HepG2 (cell line): ENCODE data around the gene AFG1L. TPM values are rescaled to one million over a fixed set of nuclear protein-coding genes. Genes with fewer than 3 reads are reported as not detected.

ENCODE experiments used
- FOXA3 ChIP-seq: IDR thresholded peaks from 2 replicates; pipeline ENCODE4 v1.6.1; 2016; ENCODE audit warnings: missing genetic modification reagents, missing compliant biosample characterization
- HNRNPL ChIP-seq: fragments of 200-400 bp; formaldehyde crosslinking; IDR thresholded peaks from 2 replicates; pipeline ENCODE4 v1.6.1; 2017; ENCODE audit warnings: mild to moderate bottlenecking, low read depth, low read length
- SMARCC2 ChIP-seq: fragments of 450-650 bp; IDR thresholded peaks from 2 replicates; pipeline ENCODE4 v1.6.1; 2017; ENCODE audit warnings: antibody characterized with exemption, mild to moderate bottlenecking
- ZBTB3 ChIP-seq: sonication (generic); formaldehyde crosslinking; IDR thresholded peaks from 2 replicates; pipeline ENCODE4 v1.4.0; 2020; ENCODE audit warnings: low read depth, mild to moderate bottlenecking, moderate library complexity, missing genetic modification reagents, borderline replicate concordance
- ZFP37 ChIP-seq: sonication (generic); formaldehyde crosslinking; IDR thresholded peaks from 2 replicates; pipeline ENCODE4 v1.4.0; 2020; ENCODE audit warnings: missing genetic modification reagents, borderline replicate concordance
- ZMYM3 ChIP-seq: sonication (generic); formaldehyde crosslinking; IDR thresholded peaks from 2 replicates; pipeline ENCODE4 v1.5.1; 2020; ENCODE audit warnings: mild to moderate bottlenecking, missing genetic modification reagents
- ZNF501 ChIP-seq: sonication (generic); formaldehyde crosslinking; IDR thresholded peaks from 2 replicates; pipeline ENCODE4 v1.5.1; 2020; ENCODE audit warnings: mild to moderate bottlenecking, moderate library complexity, missing genetic modification reagents
- ZNF558 ChIP-seq: sonication (generic); formaldehyde crosslinking; IDR thresholded peaks from 2 replicates; pipeline ENCODE4 v1.9.0; 2022; ENCODE audit warnings: mild to moderate bottlenecking, missing genetic modification reagents, borderline replicate concordance
- ZNF670 ChIP-seq: sonication (generic); formaldehyde crosslinking; IDR thresholded peaks from 2 replicates; pipeline ENCODE4 v1.8.0; 2022; ENCODE audit warnings: mild to moderate bottlenecking, missing genetic modification reagents, borderline replicate concordance
- ZNF781 ChIP-seq: sonication (generic); formaldehyde crosslinking; IDR thresholded peaks from 2 replicates; pipeline ENCODE4 v1.5.1; 2020; ENCODE audit warnings: borderline replicate concordance, mild to moderate bottlenecking, missing genetic modification reagents; ENCODE audit errors: not compliant biosample characterization
- polyA plus RNA-seq, 8 experiments: library from polyadenylated mRNA; depleted of rRNA in 3 of 8; stranded (reverse) in 7 of 8; unstranded in 1 of 8; fragments of >200 nt; fragmentation: Illumina TruSeq in 4 of 8; extraction: Trizol in 4 of 8; gene quantifications; 2 replicates each; pipeline versions ENCODE4 v1.2.1 to v1.2.3, GENCODE V29; 2011 to 2016; ENCODE audit warnings: low read depth in 4 of 8, missing spikeins in 1 of 8, mixed read lengths in 1 of 8; ENCODE audit not compliant: insufficient read depth in 1 of 8
- total RNA-seq, 5 experiments: library from RNA; depleted of rRNA; stranded (reverse); fragments of >200 nt; fragmentation: Illumina TruSeq; extraction: Trizol; gene quantifications; 2 replicates each; pipeline ENCODE4 v1.2.3, GENCODE V29; 2016; ENCODE audit warnings: low read depth in 1 of 5
- TF ChIP-seq, protein P1 (sequence below): sonication (generic); formaldehyde crosslinking; IDR thresholded peaks from 2 replicates; pipeline ENCODE4 v1.5.1; 2020; ENCODE audit warnings: mild to moderate bottlenecking, missing genetic modification reagents, moderate library complexity
- TF ChIP-seq, protein P2 (sequence below): sonication (generic); formaldehyde crosslinking; IDR thresholded peaks from 2 replicates; pipeline ENCODE4 v1.5.0; 2020; ENCODE audit warnings: mild to moderate bottlenecking, missing genetic modification reagents, moderate library complexity
- TF ChIP-seq, protein P3 (sequence below): sonication (generic); formaldehyde crosslinking; IDR thresholded peaks from 2 replicates; pipeline ENCODE4 v1.4.0; 2020; ENCODE audit warnings: missing genetic modification reagents, mild to moderate bottlenecking, borderline replicate concordance
- TF ChIP-seq, protein P4 (sequence below): IDR thresholded peaks from 2 replicates; pipeline ENCODE4 v1.6.1; 2016; ENCODE audit warnings: low read depth
- TF ChIP-seq, protein P5 (sequence below): sonication (generic); formaldehyde crosslinking; IDR thresholded peaks from 2 replicates; pipeline ENCODE4 v1.4.0; 2020; ENCODE audit warnings: mild to moderate bottlenecking, missing genetic modification reagents
- TF ChIP-seq, protein P6 (sequence below): sonication (generic); formaldehyde crosslinking; IDR thresholded peaks from 2 replicates; pipeline ENCODE4 v1.4.0; 2020; ENCODE audit warnings: mild to moderate bottlenecking, low read depth, missing genetic modification reagents

AFG1L gene
- total and polyA plus RNA-seq, 2 of the 13 experiments (the other 11 are each of a cell fraction or from before 2014, with no cell fraction given), result 3.1 to 14.0 TPM

DNA sequence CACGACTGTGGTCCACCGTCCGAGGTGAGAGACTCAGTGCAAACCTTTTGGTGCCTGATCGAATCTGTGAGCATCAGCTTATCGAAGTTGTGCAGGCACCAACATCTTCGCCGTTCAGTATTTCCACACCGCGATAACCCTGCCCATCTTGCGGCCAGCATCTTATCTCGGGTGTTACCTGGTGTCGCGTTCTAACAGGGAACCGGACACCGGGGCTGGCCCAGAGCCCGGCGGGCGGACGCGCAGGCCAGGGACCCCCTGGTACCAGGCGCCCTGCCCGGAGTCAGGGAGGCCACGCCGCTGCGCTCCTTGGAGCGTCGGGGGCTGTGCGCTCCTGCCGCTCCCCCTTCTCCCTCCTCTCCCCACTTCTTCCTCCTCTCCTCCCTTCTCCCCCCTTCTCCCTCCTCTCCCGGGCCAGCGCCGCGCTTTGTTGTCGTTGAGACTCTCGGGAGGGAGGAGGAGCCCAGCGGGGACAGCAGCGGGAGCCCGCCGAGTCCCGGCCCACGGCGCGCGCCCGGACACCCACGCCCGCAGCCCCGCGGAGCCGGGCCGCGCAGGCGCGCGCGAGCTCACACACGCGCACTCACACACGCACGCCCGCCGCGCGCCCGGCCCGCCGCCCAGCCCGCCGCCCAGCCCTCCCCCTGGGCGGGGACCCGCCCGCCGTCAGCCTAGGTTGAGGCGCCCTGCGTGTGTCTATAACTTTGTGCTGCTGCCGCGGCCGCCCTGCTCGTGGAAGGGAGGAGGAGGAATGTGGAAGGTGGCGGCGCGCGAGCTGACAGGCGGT lies 264.4 kb downstream of the AFG1L start (continued):
- TF ChIP-seq, protein P1, sequence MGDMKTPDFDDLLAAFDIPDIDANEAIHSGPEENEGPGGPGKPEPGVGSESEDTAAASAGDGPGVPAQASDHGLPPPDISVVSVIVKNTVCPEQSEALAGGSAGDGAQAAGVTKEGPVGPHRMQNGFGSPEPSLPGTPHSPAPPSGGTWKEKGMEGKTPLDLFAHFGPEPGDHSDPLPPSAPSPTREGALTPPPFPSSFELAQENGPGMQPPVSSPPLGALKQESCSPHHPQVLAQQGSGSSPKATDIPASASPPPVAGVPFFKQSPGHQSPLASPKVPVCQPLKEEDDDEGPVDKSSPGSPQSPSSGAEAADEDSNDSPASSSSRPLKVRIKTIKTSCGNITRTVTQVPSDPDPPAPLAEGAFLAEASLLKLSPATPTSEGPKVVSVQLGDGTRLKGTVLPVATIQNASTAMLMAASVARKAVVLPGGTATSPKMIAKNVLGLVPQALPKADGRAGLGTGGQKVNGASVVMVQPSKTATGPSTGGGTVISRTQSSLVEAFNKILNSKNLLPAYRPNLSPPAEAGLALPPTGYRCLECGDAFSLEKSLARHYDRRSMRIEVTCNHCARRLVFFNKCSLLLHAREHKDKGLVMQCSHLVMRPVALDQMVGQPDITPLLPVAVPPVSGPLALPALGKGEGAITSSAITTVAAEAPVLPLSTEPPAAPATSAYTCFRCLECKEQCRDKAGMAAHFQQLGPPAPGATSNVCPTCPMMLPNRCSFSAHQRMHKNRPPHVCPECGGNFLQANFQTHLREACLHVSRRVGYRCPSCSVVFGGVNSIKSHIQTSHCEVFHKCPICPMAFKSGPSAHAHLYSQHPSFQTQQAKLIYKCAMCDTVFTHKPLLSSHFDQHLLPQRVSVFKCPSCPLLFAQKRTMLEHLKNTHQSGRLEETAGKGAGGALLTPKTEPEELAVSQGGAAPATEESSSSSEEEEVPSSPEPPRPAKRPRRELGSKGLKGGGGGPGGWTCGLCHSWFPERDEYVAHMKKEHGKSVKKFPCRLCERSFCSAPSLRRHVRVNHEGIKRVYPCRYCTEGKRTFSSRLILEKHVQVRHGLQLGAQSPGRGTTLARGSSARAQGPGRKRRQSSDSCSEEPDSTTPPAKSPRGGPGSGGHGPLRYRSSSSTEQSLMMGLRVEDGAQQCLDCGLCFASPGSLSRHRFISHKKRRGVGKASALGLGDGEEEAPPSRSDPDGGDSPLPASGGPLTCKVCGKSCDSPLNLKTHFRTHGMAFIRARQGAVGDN, result no peak; the same call in 1 of the 2 replicates
- TF ChIP-seq ZNF670 (CRISPR knock-in tag) (no peak), ZNF501 (CRISPR knock-in tag) (no peak), SMARCC2 (no peak), ZNF781 (CRISPR knock-in tag) (no peak), ZMYM3 (no peak), ZBTB3 (CRISPR knock-in tag) (no peak), FOXA3 (CRISPR knock-in tag) (peak; percentile 28; the same call in 1 of the 2 replicates), HNRNPL (no peak), ZNF558 (CRISPR knock-in tag) (no peak), ZFP37 (CRISPR knock-in tag) (no peak)
- TF ChIP-seq, protein P2, sequence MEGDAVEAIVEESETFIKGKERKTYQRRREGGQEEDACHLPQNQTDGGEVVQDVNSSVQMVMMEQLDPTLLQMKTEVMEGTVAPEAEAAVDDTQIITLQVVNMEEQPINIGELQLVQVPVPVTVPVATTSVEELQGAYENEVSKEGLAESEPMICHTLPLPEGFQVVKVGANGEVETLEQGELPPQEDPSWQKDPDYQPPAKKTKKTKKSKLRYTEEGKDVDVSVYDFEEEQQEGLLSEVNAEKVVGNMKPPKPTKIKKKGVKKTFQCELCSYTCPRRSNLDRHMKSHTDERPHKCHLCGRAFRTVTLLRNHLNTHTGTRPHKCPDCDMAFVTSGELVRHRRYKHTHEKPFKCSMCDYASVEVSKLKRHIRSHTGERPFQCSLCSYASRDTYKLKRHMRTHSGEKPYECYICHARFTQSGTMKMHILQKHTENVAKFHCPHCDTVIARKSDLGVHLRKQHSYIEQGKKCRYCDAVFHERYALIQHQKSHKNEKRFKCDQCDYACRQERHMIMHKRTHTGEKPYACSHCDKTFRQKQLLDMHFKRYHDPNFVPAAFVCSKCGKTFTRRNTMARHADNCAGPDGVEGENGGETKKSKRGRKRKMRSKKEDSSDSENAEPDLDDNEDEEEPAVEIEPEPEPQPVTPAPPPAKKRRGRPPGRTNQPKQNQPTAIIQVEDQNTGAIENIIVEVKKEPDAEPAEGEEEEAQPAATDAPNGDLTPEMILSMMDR, result no peak
- TF ChIP-seq, protein P3, sequence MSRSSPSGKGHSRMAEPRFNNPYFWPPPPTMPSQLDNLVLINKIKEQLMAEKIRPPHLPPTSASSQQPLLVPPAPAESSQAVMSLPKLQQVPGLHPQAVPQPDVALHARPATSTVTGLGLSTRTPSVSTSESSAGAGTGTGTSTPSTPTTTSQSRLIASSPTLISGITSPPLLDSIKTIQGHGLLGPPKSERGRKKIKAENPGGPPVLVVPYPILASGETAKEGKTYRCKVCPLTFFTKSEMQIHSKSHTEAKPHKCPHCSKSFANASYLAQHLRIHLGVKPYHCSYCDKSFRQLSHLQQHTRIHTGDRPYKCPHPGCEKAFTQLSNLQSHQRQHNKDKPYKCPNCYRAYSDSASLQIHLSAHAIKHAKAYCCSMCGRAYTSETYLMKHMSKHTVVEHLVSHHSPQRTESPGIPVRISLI, result no peak
- TF ChIP-seq, protein P4, sequence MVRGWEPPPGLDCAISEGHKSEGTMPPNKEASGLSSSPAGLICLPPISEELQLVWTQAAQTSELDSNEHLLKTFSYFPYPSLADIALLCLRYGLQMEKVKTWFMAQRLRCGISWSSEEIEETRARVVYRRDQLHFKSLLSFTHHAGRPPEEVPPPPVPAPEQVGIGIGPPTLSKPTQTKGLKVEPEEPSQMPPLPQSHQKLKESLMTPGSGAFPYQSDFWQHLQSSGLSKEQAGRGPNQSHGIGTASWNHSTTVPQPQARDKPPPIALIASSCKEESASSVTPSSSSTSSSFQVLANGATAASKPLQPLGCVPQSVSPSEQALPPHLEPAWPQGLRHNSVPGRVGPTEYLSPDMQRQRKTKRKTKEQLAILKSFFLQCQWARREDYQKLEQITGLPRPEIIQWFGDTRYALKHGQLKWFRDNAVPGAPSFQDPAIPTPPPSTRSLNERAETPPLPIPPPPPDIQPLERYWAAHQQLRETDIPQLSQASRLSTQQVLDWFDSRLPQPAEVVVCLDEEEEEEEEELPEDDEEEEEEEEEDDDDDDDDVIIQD (CRISPR knock-in tag), result no peak
- TF ChIP-seq, protein P5, sequence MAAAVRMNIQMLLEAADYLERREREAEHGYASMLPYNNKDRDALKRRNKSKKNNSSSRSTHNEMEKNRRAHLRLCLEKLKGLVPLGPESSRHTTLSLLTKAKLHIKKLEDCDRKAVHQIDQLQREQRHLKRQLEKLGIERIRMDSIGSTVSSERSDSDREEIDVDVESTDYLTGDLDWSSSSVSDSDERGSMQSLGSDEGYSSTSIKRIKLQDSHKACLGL (CRISPR knock-in tag), result no peak; the same call in 1 of the 2 replicates
- TF ChIP-seq, protein P6, sequence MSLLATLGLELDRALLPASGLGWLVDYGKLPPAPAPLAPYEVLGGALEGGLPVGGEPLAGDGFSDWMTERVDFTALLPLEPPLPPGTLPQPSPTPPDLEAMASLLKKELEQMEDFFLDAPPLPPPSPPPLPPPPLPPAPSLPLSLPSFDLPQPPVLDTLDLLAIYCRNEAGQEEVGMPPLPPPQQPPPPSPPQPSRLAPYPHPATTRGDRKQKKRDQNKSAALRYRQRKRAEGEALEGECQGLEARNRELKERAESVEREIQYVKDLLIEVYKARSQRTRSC (CRISPR knock-in tag), result no peak
